Measurements from ENCODE around the gene MRPL34. TPM values are rescaled to one million over a fixed set of nuclear protein-coding genes. Genes with fewer than 3 reads are reported as not detected.

The MRPL34 gene
- polyA plus RNA-seq, 1 of the 3 experiments (the other 2 are of a cell fraction) = 72.9 TPM

GRCh38 chr19:17320435-17320834, 14.8 kb downstream of the MRPL34 start (continued):
- TF ChIP-seq USF2 (IDR thresholded peaks at IDR 0.05; ENCODE audit: borderline replicate concordance, low read depth, low read length) = no peak
- no peak for TF ChIP-seq YY1 (IDR thresholded peaks at IDR 0.05; ENCODE audit: low read depth)
- TF ChIP-seq ELF1 (IDR thresholded peaks at IDR 0.05) = no peak

GRCh38 chr19:17321655-17322489, 16.2 kb downstream of the MRPL34 start:
- Histone ChIP-seq H3K4me3 (ENCODE audit: low read depth in 2 of 2, low read length in 1 of 2) (no peak overlapping the region), H3K9me2 (no peaks in the 10 kb centered on the region), H3K27me3 (ENCODE audit: insufficient read depth) (no peaks in the 10 kb centered on the region), H3K4me1 (ENCODE audit: control insufficient read depth in 1 of 2, insufficient read depth in 2 of 2, low read depth in 1 of 2, low read length in 1 of 2) (no peaks in the 10 kb centered on the region), H3K27ac (ENCODE audit: low read depth in 2 of 2, low read length in 1 of 2) (no peak overlapping the region; a peak in 1 of 4 replicates), H2AFZ (ENCODE audit: low read depth) (no peak overlapping the region), H4K20me1 (ENCODE audit: insufficient read depth) (no peaks in the 10 kb centered on the region), H3K4me2 (no peak overlapping the region), H3K9me3 (no peaks in the 10 kb centered on the region), H3K36me3 (replicated peaks in 1 of 2; ENCODE audit: control insufficient read depth in 1 of 2, insufficient read depth in 2 of 2, low read length in 1 of 2) (peaks cover 0 to 36% of the 10 kb centered on the region in 2 experiments), H3K79me2 (ENCODE audit: insufficient read depth) (no peaks in the 10 kb centered on the region), H3F3A (replicated peaks; ENCODE audit: insufficient read depth) (peaks cover 4% of the 10 kb centered on the region), H3K9ac (no peak overlapping the region)
- WGBS (ENCODE audit: low lambda C conversion rate) = 98% methylated on average over 8 of the region's 19 CpGs
- TF ChIP-seq ZBTB33 (IDR thresholded peaks at IDR 0.05; ENCODE audit: borderline replicate concordance, low read depth) (no peak), GABPA (IDR thresholded peaks at IDR 0.05; ENCODE audit: low read depth) (no peak), GATA2 (CRISPR knock-in tag; IDR thresholded peaks at IDR 0.05) (no peak), FOSL2 (IDR thresholded peaks at IDR 0.05; ENCODE audit: borderline replicate concordance, low read depth) (no peak), NRF1 (IDR thresholded peaks at IDR 0.05; ENCODE audit: low read depth, low read length) (no peak), CHD2 (IDR thresholded peaks at IDR 0.05; ENCODE audit: low read length, partially characterized antibody) (no peak), RAD21 (IDR thresholded peaks at IDR 0.05; ENCODE audit: low read length) (no peak), TEAD4 (IDR thresholded peaks at IDR 0.05; ENCODE audit: borderline replicate concordance, insufficient read depth) (no peak), EP300 (IDR thresholded peaks at IDR 0.05; ENCODE audit: borderline replicate concordance in 1 of 2, low read depth in 1 of 2, low read length in 1 of 2) (no peak), USF2 (IDR thresholded peaks at IDR 0.05; ENCODE audit: borderline replicate concordance, low read depth, low read length) (no peak), IRF3 (IDR thresholded peaks at IDR 0.05; ENCODE audit: low read depth, low read length) (no peak), USF1 (IDR thresholded peaks at IDR 0.05; ENCODE audit: borderline replicate concordance, low read depth) (no peak), SIN3A (IDR thresholded peaks at IDR 0.05; ENCODE audit: borderline replicate concordance, low read depth, low read length) (no peak), FOXM1 (IDR thresholded peaks at IDR 0.05; ENCODE audit: low read depth) (no peak), MXI1 (IDR thresholded peaks at IDR 0.05; ENCODE audit: low read depth, low read length) (no peak), ELF1 (IDR thresholded peaks at IDR 0.05) (no peak), MEF2A (IDR thresholded peaks at IDR 0.05; ENCODE audit: borderline replicate concordance, low read depth) (no peak), NFIC (IDR thresholded peaks at IDR 0.05; ENCODE audit: borderline replicate concordance) (no peak)
- CTCF ChIA-PET = interaction anchor here (0.5 to 1.2 kb wide), 3 partner anchors 15 to 68 kb away, joined by 3 to 4 read pairs (median 3); no protein-coding TSS in a partner anchor
- POLR2A ChIA-PET = interaction anchor here (0.7 to 1.9 kb wide), 4 partner anchors 9 to 16 kb away, joined by 3 to 5 read pairs (median 3); partner anchors contain the start of gene MRPL34
- no peak for DNase-seq

All from SK-N-SH (cell line).